Fibroblast of skin of right quadriceps (primary cell): ENCODE results near the gene KAT8.

Source experiments
- DNase-seq: peaks from one replicate; pipeline ENCODE4 v3.0.0-alpha.2; 2013

KAT8 gene

GRCh38 chr16:31117384-31118222 lies at the start of gene KAT8:
Gene KAT8 (plus strand): TSS chr16:31117664. CDS start chr16:31117682, 18 bp downstream.
- peak; percentile 98 for DNase-seq

- peak; percentile 91 for DNase-seq
These were observed 45.6 kb upstream of the KAT8 start for GRCh38 chr16:31071861-31072260.

GRCh38 chr16:31072540-31073141 lies 44.8 kb upstream of the KAT8 start:
- DNase-seq, result peak; percentile 37

GRCh38 chr16:31073142-31073969 lies 44.1 kb upstream of the KAT8 start:
- peak; percentile 90 for DNase-seq

- DNase-seq, result peak; percentile 99
These were observed 43.3 kb upstream of the KAT8 start, which contains the start of the genes ZNF646 and ZNF668 for GRCh38 chr16:31073970-31074813. Gene ZNF646 (plus strand): TSS chr16:31074422. CDS start chr16:31076325, 1,903 bp downstream. Gene ZNF668 (minus strand): TSS chr16:31074240. CDS start chr16:31064459, 9,781 bp downstream.

GRCh38 chr16:31074814-31075183 lies 42.7 kb upstream of the KAT8 start:
- DNase-seq, result no peak

- no peak for DNase-seq
These were observed 41.1 kb upstream of the KAT8 start for GRCh38 chr16:31076319-31076718.

GRCh38 chr16:31077024-31077423 lies 40.4 kb upstream of the KAT8 start:
- DNase-seq, result no peak

GRCh38 chr16:31077592-31078396 lies 39.7 kb upstream of the KAT8 start:
- DNase-seq, result no peak

- DNase-seq, result no peak
These were observed 38.7 kb upstream of the KAT8 start for GRCh38 chr16:31078597-31079341.

- no peak for DNase-seq
These were observed 38.0 kb upstream of the KAT8 start for GRCh38 chr16:31079342-31079944.

GRCh38 chr16:31080035-31080629 lies 37.3 kb upstream of the KAT8 start:
- no peak for DNase-seq

- DNase-seq, result no peak
These were observed 36.6 kb upstream of the KAT8 start for GRCh38 chr16:31080756-31081419.

GRCh38 chr16:31081428-31082351 lies 35.8 kb upstream of the KAT8 start:
- DNase-seq, result no peak

GRCh38 chr16:31082368-31083045 lies 35.0 kb upstream of the KAT8 start:
- no peak for DNase-seq

GRCh38 chr16:31083081-31083480 lies 34.4 kb upstream of the KAT8 start:
- DNase-seq, result no peak

- DNase-seq, result no peak
These were observed 33.9 kb upstream of the KAT8 start for GRCh38 chr16:31083556-31083955.

- no peak for DNase-seq
These were observed 33.5 kb upstream of the KAT8 start for GRCh38 chr16:31083981-31084380.
